SK-N-SH (cell line): ENCODE data around the gene FAM24A. TPM values are rescaled to one million over a fixed set of nuclear protein-coding genes. Genes with fewer than 3 reads are reported as not detected.
A peak's percentile ranks its signal among the peaks of the same experiment; 100 is the strongest.

Experiments used
- CTCF ChIA-PET: fragments of 300-600, 350-600 bp; formaldehyde crosslinking; extraction: SDS; loops from one replicate; lab custom pipeline; 2021; lab: Yijun Ruan, JAX
- POLR2A ChIA-PET: fragments of 350-600 bp; sonication (Branson Sonifier 250); formaldehyde crosslinking; extraction: SDS; loops from one replicate; lab custom pipeline; 2020; ENCODE audit warnings: antibody characterized with exemption, inconsistent platforms; lab: Yijun Ruan, JAX
- DNase-seq: peaks from one replicate; pipeline ENCODE4 v3.0.0; 2012
- H2AFZ ChIP-seq: fragments of 200-600 bp; sonication (generic); 2 replicates; pipeline ENCODE4 v1.8.1; 2016; ENCODE audit warnings: antibody characterized with exemption, mild to moderate bottlenecking, low read depth
- H3F3A ChIP-seq: fragments of 200-600 bp; sonication (generic); replicated peaks from 2 replicates; pipeline ENCODE3; 2016; ENCODE audit warnings: antibody characterized with exemption, mild to moderate bottlenecking; ENCODE audit not compliant: insufficient read depth
- H3K27ac ChIP-seq, 2 experiments: fragments of 200-500 bp in 1 of 2; fragments of 200-600 bp in 1 of 2; sonication (Bioruptor generic) in 1 of 2; sonication (generic), shearing (Covaris generic) in 1 of 2; 2 replicates each; pipeline versions ENCODE4 v1.5.1 to v1.6.1; 2014 to 2016; ENCODE audit warnings: low read depth in 2 of 2, inconsistent platforms in 1 of 2, low read length in 1 of 2, mild to moderate bottlenecking in 1 of 2, mixed read lengths in 1 of 2
- H3K27me3 ChIP-seq: fragments of 200-600 bp; sonication (generic), shearing (Covaris generic); 2 replicates; pipeline ENCODE4 v1.6.1; 2016; ENCODE audit warnings: mixed run types; ENCODE audit not compliant: insufficient read depth
- H3K36me3 ChIP-seq, 2 experiments: fragments of 200-500 bp in 1 of 2; fragments of 200-600 bp in 1 of 2; sonication (Bioruptor generic) in 1 of 2; sonication (generic) in 1 of 2; replicated peaks in 1 of 2; 2 replicates each; pipeline versions ENCODE3 to v1.5.1; 2014 to 2016; ENCODE audit warnings: low read length in 1 of 2, mild to moderate bottlenecking in 1 of 2; ENCODE audit not compliant: insufficient read depth in 2 of 2, control insufficient read depth in 1 of 2
- H3K4me1 ChIP-seq, 2 experiments: fragments of 200-500 bp in 1 of 2; fragments of 200-600 bp in 1 of 2; sonication (Bioruptor generic) in 1 of 2; sonication (generic), shearing (Covaris generic) in 1 of 2; 2 replicates each; pipeline versions ENCODE4 v1.5.1 to v1.6.1; 2014 to 2016; ENCODE audit warnings: low read depth in 1 of 2, low read length in 1 of 2, mixed run types in 1 of 2; ENCODE audit not compliant: insufficient read depth in 2 of 2, control insufficient read depth in 1 of 2
- H3K4me2 ChIP-seq: fragments of 200-600 bp; sonication (generic), shearing (Covaris generic); 2 replicates; pipeline ENCODE4 v1.6.1; 2017; ENCODE audit warnings: mixed run types
- H3K4me3 ChIP-seq, 2 experiments: fragments of 200-500 bp in 1 of 2; fragments of 200-600 bp in 1 of 2; sonication (Bioruptor generic) in 1 of 2; sonication (generic), shearing (Covaris generic) in 1 of 2; 2 replicates each; pipeline versions ENCODE4 v1.5.1 to v1.8.1; 2014 to 2016; ENCODE audit warnings: low read depth in 2 of 2, inconsistent platforms in 1 of 2, low read length in 1 of 2, mild to moderate bottlenecking in 1 of 2, mixed read lengths in 1 of 2, moderate library complexity in 1 of 2
- H3K79me2 ChIP-seq: fragments of 200-600 bp; sonication (generic); 2 replicates; pipeline ENCODE4 v1.8.1; 2017; ENCODE audit warnings: mild to moderate bottlenecking; ENCODE audit not compliant: insufficient read depth
- H3K9ac ChIP-seq: fragments of 200-600 bp; sonication (generic); 2 replicates; pipeline ENCODE4 v1.6.1; 2017; ENCODE audit warnings: mixed run types
- H3K9me2 ChIP-seq: fragments of 200-600 bp; sonication (generic); 2 replicates; pipeline ENCODE4 v1.6.1; 2017; ENCODE audit warnings: mixed run types
- H3K9me3 ChIP-seq: fragments of 200-600 bp; sonication (generic); 2 replicates; pipeline ENCODE4 v1.6.1; 2017; ENCODE audit warnings: mixed run types, mild to moderate bottlenecking, moderate library complexity
- H4K20me1 ChIP-seq: fragments of 200-600 bp; sonication (generic); 2 replicates; pipeline ENCODE4 v1.6.1; 2017; ENCODE audit warnings: mild to moderate bottlenecking, mixed run types; ENCODE audit not compliant: insufficient read depth
- CHD2 ChIP-seq: fragments of 150-350 bp; IDR thresholded peaks from 2 replicates; pipeline ENCODE4 v1.6.1; 2018; ENCODE audit warnings: low read length; ENCODE audit not compliant: partially characterized antibody
- CTCF ChIP-seq: fragments of 200-600 bp; sonication (generic); IDR thresholded peaks from 2 replicates; pipeline ENCODE4 v1.6.1; 2017; ENCODE audit warnings: antibody characterized with exemption, mild to moderate bottlenecking, moderate library complexity
- EP300 ChIP-seq, 2 experiments: IDR thresholded peaks; 2 replicates each; pipeline versions ENCODE4 v1.4.0 to v1.6.1; 2012; ENCODE audit warnings: borderline replicate concordance in 1 of 2, low read depth in 1 of 2, low read length in 1 of 2
- EZH2phosphoT487 ChIP-seq: fragments of 200-600 bp; sonication (generic); IDR thresholded peaks from 2 replicates; pipeline ENCODE4 v1.6.1; 2017; ENCODE audit warnings: low read depth, mixed run types, mild to moderate bottlenecking, antibody characterized with exemption, moderate library complexity, borderline replicate concordance
- FOSL2 ChIP-seq: IDR thresholded peaks from 2 replicates; pipeline ENCODE4 v1.4.0; 2012; ENCODE audit warnings: low read depth, mild to moderate bottlenecking, moderate library complexity, borderline replicate concordance
- FOXM1 ChIP-seq: IDR thresholded peaks from 2 replicates; pipeline ENCODE4 v1.4.0; 2012; ENCODE audit warnings: low read depth, mild to moderate bottlenecking
- IRF3 ChIP-seq: fragments of 150-350 bp; IDR thresholded peaks from 2 replicates; pipeline ENCODE4 v1.6.1; 2016; ENCODE audit warnings: mild to moderate bottlenecking, low read depth, low read length
- MEF2A ChIP-seq: IDR thresholded peaks from 2 replicates; pipeline ENCODE4 v1.4.0; 2012; ENCODE audit warnings: low read depth, borderline replicate concordance
- MXI1 ChIP-seq: IDR thresholded peaks from 2 replicates; pipeline ENCODE4 v1.6.1; 2012; ENCODE audit warnings: mild to moderate bottlenecking, low read depth, low read length, improper control_type of control experiment
- NFIC ChIP-seq: IDR thresholded peaks from 2 replicates; pipeline ENCODE4 v1.4.0; 2012; ENCODE audit warnings: borderline replicate concordance
- RAD21 ChIP-seq: IDR thresholded peaks from 2 replicates; pipeline ENCODE4 v1.6.1; 2012; ENCODE audit warnings: mild to moderate bottlenecking, low read length
- RCOR1 ChIP-seq: fragments of 150-350 bp; IDR thresholded peaks from 2 replicates; pipeline ENCODE4 v1.6.1; 2017; ENCODE audit warnings: antibody characterized with exemption, low read length
- REST ChIP-seq: IDR thresholded peaks from 2 replicates; pipeline ENCODE4 v1.6.1; 2012; ENCODE audit warnings: mild to moderate bottlenecking, low read depth, low read length, moderate library complexity
- SIN3A ChIP-seq: IDR thresholded peaks from 2 replicates; pipeline ENCODE4 v1.6.1; 2012; ENCODE audit warnings: low read depth, mild to moderate bottlenecking, low read length, moderate library complexity, borderline replicate concordance
- TAF1 ChIP-seq: IDR thresholded peaks from 2 replicates; pipeline ENCODE4 v1.6.1; 2012; ENCODE audit warnings: low read depth, mild to moderate bottlenecking, low read length, moderate library complexity, borderline replicate concordance
- TCF12 ChIP-seq: IDR thresholded peaks from 2 replicates; pipeline ENCODE4 v1.4.0; 2012
- ZBTB33 ChIP-seq: IDR thresholded peaks from 2 replicates; pipeline ENCODE4 v1.4.0; 2012; ENCODE audit warnings: low read depth, borderline replicate concordance
- WGBS: methylation state at CpG from one replicate; pipeline ENCODE4 v1.1.6; 2017; ENCODE audit warnings: low lambda C conversion rate; 5-methylcytosine and 5-hydroxymethylcytosine counted together
- polyA plus RNA-seq, 3 experiments: library from polyadenylated mRNA; depleted of rRNA; stranded (reverse); fragments of >200 nt; gene quantifications; 2 replicates each; pipeline ENCODE4 v1.2.3, GENCODE V29; 2012

Gene FAM24A
- polyA plus RNA-seq, 1 of the 3 experiments (the other 2 are of a cell fraction), result not detected

- CTCF ChIA-PET, result no interaction called here
- TF ChIP-seq FOXM1 (no peak), ZBTB33 (no peak), TAF1 (no peak)
- TF ChIP-seq, all 33 proteins: peak for 0
- H3K27ac ChIP-seq, result no peak overlapping the region
- no peaks in the 10 kb centered on the region for H3K9me2 ChIP-seq
- H3F3A ChIP-seq, result peaks cover 8% of the 10 kb centered on the region
- DNase-seq, result no peak
- H3K36me3 ChIP-seq, result no peaks in the 10 kb centered on the region
- peak overlapping the region; percentile 38; the same call in 1 of the 2 replicates for H2AFZ ChIP-seq
- H4K20me1 ChIP-seq, result no peaks in the 10 kb centered on the region
- no peaks in the 10 kb centered on the region for H3K27me3 ChIP-seq
- H3K4me2 ChIP-seq, result no peak overlapping the region
- H3K4me1 ChIP-seq, result peaks cover 0 to 25% of the 10 kb centered on the region in 2 experiments; a peak in 3 of 4 replicates
- H3K4me3 ChIP-seq, result no peak overlapping the region
- 97% methylated on average over 2 of the region's 2 CpGs for WGBS
- no peak overlapping the region for H3K9ac ChIP-seq
- peaks cover 82% of the 10 kb centered on the region for H3K79me2 ChIP-seq
- no peaks in the 10 kb centered on the region for H3K9me3 ChIP-seq
- POLR2A ChIA-PET, result no interaction called here
These were observed 46.9 kb upstream of the FAM24A start for GRCh38 chr10:122863216-122864193.

- H3K36me3 ChIP-seq, result no peaks in the 10 kb centered on the region
- H3F3A ChIP-seq, result peaks cover 8% of the 10 kb centered on the region
- H3K79me2 ChIP-seq, result peaks cover 79% of the 10 kb centered on the region
- H3K9ac ChIP-seq, result no peak overlapping the region
- H3K4me3 ChIP-seq, result no peak overlapping the region
- WGBS, result 94% methylated on average over 2 of the region's 2 CpGs
- peak overlapping the region in 1 of 2 experiments; percentile 37; a peak in 1 of 4 replicates for H3K27ac ChIP-seq
- no peaks in the 10 kb centered on the region for H3K9me2 ChIP-seq
- no peak overlapping the region for H3K4me2 ChIP-seq
- no peak overlapping the region for H2AFZ ChIP-seq
- no peaks in the 10 kb centered on the region for H3K27me3 ChIP-seq
- H4K20me1 ChIP-seq, result no peaks in the 10 kb centered on the region
- ChIA-PET POLR2A (no interaction called here), CTCF (no interaction called here)
- peaks cover 0 to 25% of the 10 kb centered on the region in 2 experiments; a peak in 3 of 4 replicates for H3K4me1 ChIP-seq
- no peaks in the 10 kb centered on the region for H3K9me3 ChIP-seq
- DNase-seq, result no peak
- TF ChIP-seq FOSL2, result no peak
- no peak for TF ChIP-seq RAD21
- no peak for TF ChIP-seq REST
- TF ChIP-seq EP300 (IDR thresholded peaks at IDR 0.05; ENCODE audit: borderline replicate concordance in 1 of 2, low read depth in 1 of 2, low read length in 1 of 2), result no peak
- no peak for TF ChIP-seq CHD2
- no peak for TF ChIP-seq TCF12
- no peak for TF ChIP-seq EZH2phosphoT487
- no peak for TF ChIP-seq NFIC
- TF ChIP-seq IRF3, result no peak
- no peak for TF ChIP-seq MEF2A
- no peak for TF ChIP-seq SIN3A
- no peak for TF ChIP-seq CTCF
- no peak for TF ChIP-seq MXI1
- TF ChIP-seq RCOR1, result no peak
These were observed 46.2 kb upstream of the FAM24A start for GRCh38 chr10:122864194-122864592.
